ENCODE data around the gene ZNF521. TPM values are rescaled to one million over a fixed set of nuclear protein-coding genes. Genes with fewer than 3 reads are reported as not detected.
A peak's percentile ranks its signal among the peaks of the same experiment; 100 is the strongest.

ZNF521 gene
- total and polyA plus RNA-seq, 2 donors (not counting 3 experiments of a cell fraction or from before 2014, with no cell fraction given), result 111 to 168 TPM

GRCh38 chr18:25305584-25305983 lies 46.4 kb downstream of the ZNF521 start:
- ChIA-PET CTCF (interaction anchor here (1.2 kb wide), 1 partner anchor 10 kb away, joined by 3 read pairs; no protein-coding TSS in a partner anchor), POLR2A (no interaction called here)
- no peaks in the 10 kb centered on the region for H3K9me3 ChIP-seq (replicated peaks; ENCODE audit: control insufficient read depth, insufficient read depth, low read length)
- dilution Hi-C loops (cut with MboI; ENCODE audit: extremely low pct_ligation_motif_present, low sequenced_read_pairs), result no loop called here
- H3K36me3 ChIP-seq (ENCODE audit: control insufficient read depth in 2 of 2, extremely low read depth in 1 of 2, insufficient read depth in 2 of 2, low read length in 2 of 2), result peaks cover 2 to 23% of the 10 kb centered on the region in 2 experiments
- H2AFZ ChIP-seq (ENCODE audit: low read depth, low read length), result no peak overlapping the region
- FAIRE-seq, result no peak
- DNase-seq (ENCODE audit: low read depth, low spot score), result no peak
- H3K79me2 ChIP-seq (ENCODE audit: control insufficient read depth, insufficient read depth, low read length), result peaks cover 48% of the 10 kb centered on the region
- H3K4me1 ChIP-seq (ENCODE audit: control insufficient read depth, extremely low read depth, insufficient read depth, low read length), result peaks cover 26% of the 10 kb centered on the region
- TF ChIP-seq MYC (IDR thresholded peaks at IDR 0.05; ENCODE audit: low read depth, low read length) (no peak), POLR2A (IDR thresholded peaks at IDR 0.05; ENCODE audit: low read depth, low read length) (no peak), MAX (IDR thresholded peaks at IDR 0.05; ENCODE audit: insufficient read depth, insufficient read length) (no peak), GATA2 (IDR thresholded peaks at IDR 0.05; ENCODE audit: insufficient read depth, insufficient read length, low read depth, low read length) (peak; percentile 15), CTCF (IDR thresholded peaks at IDR 0.05; ENCODE audit: extremely low read depth in 1 of 2, insufficient read depth in 1 of 2, low read depth in 1 of 2, low read length in 2 of 2) (no peak), FOS (IDR thresholded peaks at IDR 0.05; ENCODE audit: borderline replicate concordance, insufficient read depth, low read length) (peak; percentile 26), JUN (IDR thresholded peaks at IDR 0.05; ENCODE audit: borderline replicate concordance, insufficient read depth, insufficient read length, low read depth) (peak; percentile 19), EZH2 (IDR thresholded peaks at IDR 0.05; ENCODE audit: borderline replicate concordance, low read depth, low read length, severe bottlenecking) (no peak), POLR2AphosphoS5 (IDR thresholded peaks at IDR 0.05; ENCODE audit: insufficient read depth, low read depth, low read length) (no peak)
- peak overlapping the region; percentile 43 for H3K4me2 ChIP-seq (ENCODE audit: insufficient read depth, low read length)
- intact Hi-C loops (cut with micrococcal nuclease), result no loop called here
- no peaks in the 10 kb centered on the region for H3K9me1 ChIP-seq (replicated peaks; ENCODE audit: control insufficient read depth, extremely low read depth, insufficient read depth, low read length)
- no peak overlapping the region for H3K9ac ChIP-seq (replicated peaks; ENCODE audit: extremely low read depth, insufficient read depth, low read length)
- H3K4me3 ChIP-seq (replicated peaks in 1 of 3; ENCODE audit: insufficient read depth in 1 of 3, low read depth in 1 of 3, low read length in 3 of 3), result no peak overlapping the region
- H3K27ac ChIP-seq (ENCODE audit: insufficient read depth, low read depth, low read length), result no peak overlapping the region
- BruUV-seq (replicated peaks), result no TSS peak
- H4K20me1 ChIP-seq (replicated peaks; ENCODE audit: control insufficient read depth, extremely low read depth, insufficient read depth, low read length), result peaks cover 6% of the 10 kb centered on the region
- H3K27me3 ChIP-seq (ENCODE audit: control insufficient read depth in 2 of 2, insufficient read depth in 2 of 2, low read length in 2 of 2), result no peaks in the 10 kb centered on the region

Measured in endothelial cell of umbilical vein (primary cell).